GM21576 (cell line): Measurements from ENCODE around the gene ACTG1.

Experiments used
- ATAC-seq: cut with Tn5 transposase; IDR thresholded peaks from one replicate; pipeline ENCODE4 v1.9.1; 2021; ENCODE audit warnings: mild to moderate bottlenecking, moderate library complexity; ENCODE audit not compliant: unreplicated experiment

ACTG1 gene

GRCh38 chr17:81499601-81499970 is 13.0 kb downstream of the ACTG1 start:
- ATAC-seq, result no peak

GRCh38 chr17:81498953-81499600 is 13.5 kb downstream of the ACTG1 start:
- no peak for ATAC-seq

- no peak for ATAC-seq
Measured at GRCh38 chr17:81494626-81495377, 17.8 kb downstream of the ACTG1 start.

GRCh38 chr17:81493198-81494038 is 19.2 kb downstream of the ACTG1 start:
- ATAC-seq, result no peak

- no peak for ATAC-seq
Measured at GRCh38 chr17:81492706-81493105, 19.9 kb downstream of the ACTG1 start.

- ATAC-seq, result no peak
Measured at GRCh38 chr17:81492202-81492601, 20.4 kb downstream of the ACTG1 start.

- ATAC-seq, result no peak
Measured at GRCh38 chr17:81491761-81492160, 20.8 kb downstream of the ACTG1 start.

- ATAC-seq, result no peak
Measured at GRCh38 chr17:81491181-81491581, 21.4 kb downstream of the ACTG1 start.

GRCh38 chr17:81489998-81490992 is 22.3 kb downstream of the ACTG1 start:
- ATAC-seq, result no peak

- ATAC-seq, result no peak
Measured at GRCh38 chr17:81489012-81489997, 23.3 kb downstream of the ACTG1 start.

- no peak for ATAC-seq
Measured at GRCh38 chr17:81488276-81488860, 24.2 kb downstream of the ACTG1 start.

GRCh38 chr17:81487487-81488275 is 24.9 kb downstream of the ACTG1 start:
- ATAC-seq, result no peak

- ATAC-seq, result no peak
Measured at GRCh38 chr17:81487089-81487486, 25.5 kb downstream of the ACTG1 start.

GRCh38 chr17:81486199-81486810 is 26.3 kb downstream of the ACTG1 start:
- no peak for ATAC-seq

- ATAC-seq, result no peak
Measured at GRCh38 chr17:81484195-81484979, 28.2 kb downstream of the ACTG1 start.

- no peak for ATAC-seq
Measured at GRCh38 chr17:81483862-81484194, 28.8 kb downstream of the ACTG1 start.
